GM23338 (cell line): ENCODE data around the gene RAPGEF5. TPM values are rescaled to one million over a fixed set of nuclear protein-coding genes. Genes with fewer than 3 reads are reported as not detected.

Source experiments
- ATAC-seq: fragments of 200-7000 bp; cut with Tn5 transposase; 3 replicates; pipeline ENCODE4 v1.9.1; 2020
- DNase-seq: peaks from one replicate; pipeline ENCODE4 v3.0.0-alpha.2; 2015; ENCODE audit warnings: low spot score
- H2AFZ ChIP-seq: fragments of 200-600 bp; sonication (generic); 2 replicates; pipeline ENCODE4 v1.8.0; 2016; ENCODE audit warnings: antibody characterized with exemption, mild to moderate bottlenecking, moderate library complexity
- H3F3A ChIP-seq: fragments of 200-600 bp; sonication (generic); replicated peaks from 2 replicates; pipeline ENCODE4 v1.8.0; 2017; ENCODE audit warnings: antibody characterized with exemption, mixed run types, low read depth
- H3K27ac ChIP-seq: fragments of 200-600 bp; sonication (generic); 2 replicates; pipeline ENCODE4 v1.6.1; 2016; ENCODE audit warnings: low read depth
- H3K27me3 ChIP-seq: fragments of 200-600 bp; sonication (generic); 2 replicates; pipeline ENCODE4 v1.8.0; 2016; ENCODE audit warnings: mild to moderate bottlenecking, mixed run types, moderate library complexity; ENCODE audit not compliant: insufficient read depth
- H3K36me3 ChIP-seq: fragments of 200-600 bp; sonication (generic); 2 replicates; pipeline ENCODE4 v1.8.0; 2016; ENCODE audit warnings: mild to moderate bottlenecking; ENCODE audit not compliant: insufficient read depth
- H3K4me1 ChIP-seq: fragments of 200-600 bp; sonication (generic); 2 replicates; pipeline ENCODE4 v1.8.0; 2016; ENCODE audit warnings: mild to moderate bottlenecking, moderate library complexity; ENCODE audit not compliant: insufficient read depth
- H3K4me2 ChIP-seq: fragments of 200-600 bp; sonication (generic); 2 replicates; pipeline ENCODE4 v1.7.1; 2017; ENCODE audit warnings: mixed run types
- H3K4me3 ChIP-seq: fragments of 200-600 bp; sonication (generic); 2 replicates; pipeline ENCODE4 v1.6.1; 2016; ENCODE audit warnings: mixed run types
- H3K79me2 ChIP-seq: fragments of 200-600 bp; sonication (generic); replicated peaks from 2 replicates; pipeline ENCODE4 v1.8.0; 2017; ENCODE audit warnings: mild to moderate bottlenecking; ENCODE audit not compliant: insufficient read depth
- H3K9me2 ChIP-seq: fragments of 200-600 bp; sonication (generic); 2 replicates; pipeline ENCODE4 v1.8.0; 2017; ENCODE audit not compliant: insufficient read depth
- H4K20me1 ChIP-seq: fragments of 200-600 bp; sonication (generic); replicated peaks from 2 replicates; pipeline ENCODE4 v1.8.0; 2017; ENCODE audit warnings: mild to moderate bottlenecking; ENCODE audit not compliant: insufficient read depth
- H3K27ac Mint-ChIP-seq: 2 replicates; pipeline ENCODE4 v1.8.0; 2020; ENCODE audit warnings: inconsistent platforms, mild to moderate bottlenecking, moderate library complexity, mixed read lengths
- H3K27me3 Mint-ChIP-seq: 3 replicates; pipeline ENCODE4 v1.8.0; 2022; ENCODE audit warnings: low read depth, mild to moderate bottlenecking, moderate library complexity, mixed read lengths, inconsistent platforms; ENCODE audit not compliant: insufficient read depth, poor library complexity
- H3K36me3 Mint-ChIP-seq: 3 replicates; pipeline ENCODE4 v1.8.0; 2021; ENCODE audit warnings: low read depth, mild to moderate bottlenecking, inconsistent platforms, moderate library complexity, mixed read lengths
- H3K4me1 Mint-ChIP-seq: 3 replicates; pipeline ENCODE4 v1.8.0; 2020; ENCODE audit warnings: mild to moderate bottlenecking, inconsistent platforms, mixed read lengths
- H3K4me3 Mint-ChIP-seq: 3 replicates; pipeline ENCODE4 v1.8.0; 2021; ENCODE audit warnings: moderate library complexity, mild to moderate bottlenecking, inconsistent platforms, mixed read lengths
- H3K9me3 Mint-ChIP-seq: 3 replicates; pipeline ENCODE4 v1.8.0; 2020; ENCODE audit warnings: moderate library complexity, mild to moderate bottlenecking, inconsistent platforms, mixed read lengths
- CREB1 ChIP-seq: fragments of 250-450 bp; sonication (Bioruptor Pico); IDR thresholded peaks from 2 replicates; pipeline ENCODE4 v1.5.0; 2020; ENCODE audit warnings: low read depth, mild to moderate bottlenecking, moderate library complexity
- EZH2 ChIP-seq: fragments of 200-600 bp; sonication (generic); IDR thresholded peaks from one replicate; pipeline ENCODE4 v1.8.0; 2017; ENCODE audit warnings: antibody characterized with exemption, mild to moderate bottlenecking, low read depth; ENCODE audit not compliant: unreplicated experiment
- EZH2phosphoT487 ChIP-seq: fragments of 200-600 bp; sonication (generic); IDR thresholded peaks from one replicate; pipeline ENCODE4 v1.8.1; 2018; ENCODE audit warnings: antibody characterized with exemption; ENCODE audit not compliant: unreplicated experiment
- JUNB ChIP-seq: IDR thresholded peaks from one replicate; pipeline ENCODE4 v1.6.1; 2016; ENCODE audit warnings: antibody characterized with exemption; ENCODE audit not compliant: unreplicated experiment
- NANOG ChIP-seq: IDR thresholded peaks from 2 replicates; pipeline ENCODE4 v1.6.1; 2016; ENCODE audit warnings: antibody characterized with exemption, borderline replicate concordance
- POLR2AphosphoS5 ChIP-seq: IDR thresholded peaks from 2 replicates; pipeline ENCODE4 v1.6.1; 2016; ENCODE audit warnings: antibody characterized with exemption, low read depth
- REST ChIP-seq: IDR thresholded peaks from one replicate; pipeline ENCODE4 v1.6.1; 2018; ENCODE audit warnings: antibody characterized with exemption; ENCODE audit not compliant: unreplicated experiment
- STAT1 ChIP-seq: IDR thresholded peaks from one replicate; pipeline ENCODE4 v1.6.1; 2016; ENCODE audit warnings: antibody characterized with exemption; ENCODE audit not compliant: unreplicated experiment
- ZNF114 ChIP-seq: fragments of 250-450 bp; sonication (Bioruptor Pico); IDR thresholded peaks from 2 replicates; pipeline ENCODE4 v1.5.0; 2020; ENCODE audit warnings: mild to moderate bottlenecking, moderate library complexity
- ZNF462 ChIP-seq: fragments of 250-450 bp; sonication (Bioruptor Pico); IDR thresholded peaks from 2 replicates; pipeline ENCODE4 v1.5.0; 2020; ENCODE audit warnings: mild to moderate bottlenecking, moderate library complexity
- polyA plus RNA-seq: library from polyadenylated mRNA; unstranded; fragments of >200 nt; fragmentation: Nextera tagmentation; extraction: Ambion mirVana; gene quantifications from 2 replicates; pipeline ENCODE4 v1.2.1, GENCODE V29; 2016
- total RNA-seq: library from RNA; depleted of rRNA; stranded (reverse); fragments of >200 nt; shearing (Covaris generic); gene quantifications from 2 replicates; pipeline ENCODE4 v1.2.3, GENCODE V29; 2014

The RAPGEF5 gene
- total and polyA plus RNA-seq, 2 experiments from 2014 or later: 6.3 to 13.1 TPM

- Mint-ChIP-seq H3K9me3 (peaks cover 3% of the 10 kb centered on the region; the same call in 1 of the 3 replicates), H3K36me3 (peaks cover 11% of the 10 kb centered on the region), H3K27ac (peak overlapping the region; percentile 12; the same call in 1 of the 2 replicates), H3K4me1 (peaks cover 22% of the 10 kb centered on the region), H3K27me3 (no peaks in the 10 kb centered on the region), H3K4me3 (no peak overlapping the region)
- Histone ChIP-seq H2AFZ (no peak overlapping the region), H3K27ac (no peak overlapping the region), H4K20me1 (no peaks in the 10 kb centered on the region), H3F3A (no peaks in the 10 kb centered on the region), H3K4me3 (no peak overlapping the region), H3K9me2 (no peaks in the 10 kb centered on the region), H3K4me2 (no peak overlapping the region), H3K4me1 (peaks cover 8% of the 10 kb centered on the region), H3K27me3 (no peaks in the 10 kb centered on the region), H3K79me2 (no peaks in the 10 kb centered on the region), H3K36me3 (peaks cover 4% of the 10 kb centered on the region; the same call in 1 of the 2 replicates)
- TF ChIP-seq REST: no peak
- no peak for TF ChIP-seq JUNB
- no peak for TF ChIP-seq STAT1
- no peak for TF ChIP-seq EZH2phosphoT487
- no peak for TF ChIP-seq EZH2
- TF ChIP-seq POLR2AphosphoS5: no peak
- TF ChIP-seq NANOG: no peak
- no peak for TF ChIP-seq ZNF462 (CRISPR knock-in tag)
- TF ChIP-seq ZNF114: no peak
- no peak for TF ChIP-seq CREB1 (CRISPR knock-in tag)
- ATAC-seq: no peak
- DNase-seq: no peak
These were observed 140.0 kb downstream of the RAPGEF5 start for GRCh38 chr7:22216832-22217475.
